Measurements from ENCODE around the gene OSGIN1. TPM values are rescaled to one million over a fixed set of nuclear protein-coding genes. Genes with fewer than 3 reads are reported as not detected.
A peak's percentile ranks its signal among the peaks of the same experiment; 100 is the strongest.

OSGIN1 gene
- total RNA-seq, 6 experiments from 2014 or later = 40.1 to 170 (median 53.9) TPM

- intact Hi-C loops (cut with DNase I) = no loop called here
- Histone ChIP-seq H3K27me3 (no peaks in the 10 kb centered on the region), H3K9me3 (no peaks in the 10 kb centered on the region), H3K4me3 (no peak overlapping the region), H3K4me1 (peaks cover 0 to 17% (median 4%) of the 10 kb centered on the region in 4 donors), H3K27ac (no peak overlapping the region), H3K36me3 (peaks cover 0 to 54% (median 30%) of the 10 kb centered on the region in 4 donors)
- DNase-seq (no peak), ATAC-seq (no peak)
- TF ChIP-seq CTCF (IDR thresholded peaks at IDR 0.05) (no peak), POLR2A (IDR thresholded peaks at IDR 0.05) (no peak)
- WGBS (ENCODE audit: insufficient coverage, low coverage, low lambda C conversion rate, missing lambda C conversion rate) = 85% methylated on average over 15 of the region's 15 CpGs
Observed at GRCh38 chr16:83907631-83908250, 45.3 kb upstream of the OSGIN1 start.

- no peak for TF ChIP-seq POLR2A (IDR thresholded peaks at IDR 0.05)
- TF ChIP-seq CTCF (IDR thresholded peaks at IDR 0.05) = no peak
- DNase-seq (no peak), ATAC-seq (no peak)
- no peaks in the 10 kb centered on the region for H3K27me3 ChIP-seq
- peaks cover 0 to 65% (median 36%) of the 10 kb centered on the region in 4 donors for H3K36me3 ChIP-seq
- intact Hi-C loops (cut with DNase I) = no loop called here
- WGBS (ENCODE audit: insufficient coverage, low coverage, low lambda C conversion rate, missing lambda C conversion rate) = 83% methylated on average over 2 of the region's 2 CpGs
- H3K4me1 ChIP-seq = peaks cover 0 to 8% (median 0%) of the 10 kb centered on the region in 4 donors
- no peak overlapping the region for H3K27ac ChIP-seq
- H3K9me3 ChIP-seq = no peaks in the 10 kb centered on the region
- H3K4me3 ChIP-seq = no peak overlapping the region
Observed at GRCh38 chr16:83908798-83909197, 44.2 kb upstream of the OSGIN1 start.

- H3K36me3 ChIP-seq = peaks cover 0 to 83% (median 51%) of the 10 kb centered on the region in 4 donors
- ATAC-seq = no peak
Observed at GRCh38 chr16:83911290-83911689, 41.8 kb upstream of the OSGIN1 start.

GRCh38 chr16:83912519-83913244 lies 40.4 kb upstream of the OSGIN1 start:
- DNase-seq = peak in 1 of 3 donors; percentile 20
- Histone ChIP-seq H3K4me1 (no peaks in the 10 kb centered on the region), H3K4me3 (no peak overlapping the region), H3K36me3 (peaks cover 0 to 81% (median 43%) of the 10 kb centered on the region in 4 donors), H3K27me3 (no peaks in the 10 kb centered on the region), H3K9me3 (no peaks in the 10 kb centered on the region), H3K27ac (no peak overlapping the region)
- TF ChIP-seq POLR2A (IDR thresholded peaks at IDR 0.05) (no peak), CTCF (IDR thresholded peaks at IDR 0.05) (no peak)
- ATAC-seq = peak in 3 of 4 donors; percentile 44 to 60 (median 54)
- intact Hi-C loops (cut with DNase I) = no loop called here
- WGBS (ENCODE audit: insufficient coverage, low coverage, low lambda C conversion rate, missing lambda C conversion rate) = 59% methylated on average over 7 of the region's 12 CpGs

More at GRCh38 chr16:83911290-83911689, 41.8 kb upstream of the OSGIN1 start:
- Histone ChIP-seq H3K4me3 (no peak overlapping the region), H3K27ac (no peak overlapping the region), H3K4me1 (no peaks in the 10 kb centered on the region), H3K9me3 (no peaks in the 10 kb centered on the region), H3K27me3 (no peaks in the 10 kb centered on the region)
- intact Hi-C loops (cut with DNase I) = no loop called here
- no peak for TF ChIP-seq CTCF (IDR thresholded peaks at IDR 0.05)
- TF ChIP-seq POLR2A (IDR thresholded peaks at IDR 0.05) = no peak
- 92% methylated on average over 10 of the region's 10 CpGs for WGBS (ENCODE audit: insufficient coverage, low coverage, low lambda C conversion rate, missing lambda C conversion rate)
- no peak for DNase-seq

Data from right lobe of liver (tissue), 6 donors.